Ascending aorta (tissue), 2 donors: Measurements from ENCODE around the gene CSRNP3. TPM values are rescaled to one million over a fixed set of nuclear protein-coding genes. Genes with fewer than 3 reads are reported as not detected.

Source experiments
- DNase-seq, 2 donors: peaks; one replicate each; pipeline ENCODE4 v3.0.0-alpha.2; 2019; ENCODE audit warnings: low spot score in 2 of 2
- H3K27ac ChIP-seq, 2 donors: fragments of 200-600 bp; sonication (generic); one replicate each; pipeline ENCODE4 v1.5.1; 2016 to 2017; ENCODE audit warnings: mild to moderate bottlenecking in 1 of 2
- H3K27me3 ChIP-seq: fragments of 200-600 bp; sonication (generic); one replicate; pipeline ENCODE4 v1.5.1; 2017
- H3K36me3 ChIP-seq, 2 donors: fragments of 200-600 bp; sonication (generic); one replicate each; pipeline ENCODE4 v1.5.1; 2016
- H3K4me1 ChIP-seq, 2 donors: fragments of 200-600 bp; sonication (generic); one replicate each; pipeline ENCODE4 v1.5.1; 2016 to 2017; ENCODE audit warnings: mild to moderate bottlenecking in 1 of 2
- H3K4me3 ChIP-seq, 2 donors: fragments of 200-600 bp; sonication (generic); one replicate each; pipeline ENCODE4 v1.5.1; 2016 to 2017; ENCODE audit warnings: mild to moderate bottlenecking in 1 of 2
- H3K9me3 ChIP-seq, 2 donors: fragments of 200-600 bp; sonication (generic); one replicate each; pipeline ENCODE4 v1.5.1; 2016
- CTCF ChIP-seq, 3 experiments: fragments of 200-600 bp in 2 of 3; fragments of 450-650 bp in 1 of 3; sonication (generic) in 2 of 3; IDR thresholded peaks; one replicate each; pipeline ENCODE4 v1.5.1; 2016 to 2019; ENCODE audit warnings: antibody characterized with exemption in 3 of 3, mild to moderate bottlenecking in 1 of 3, moderate library complexity in 1 of 3
- intact Hi-C: fragments of 100-400 bp; cut with DNase I; formaldehyde crosslinking; loops from one replicate; pipeline ENCODE4 v1.15.1; 2023
- total RNA-seq: library from RNA; depleted of rRNA; stranded (reverse); fragments of >200 nt; gene quantifications from one replicate; pipeline ENCODE4 v1.1.0, GENCODE V29; 2016

Gene CSRNP3
- total RNA-seq, 1 donor from 2014 or later, result 2.8 TPM

GRCh38 chr2:165528691-165529090 lies 59.2 kb downstream of the CSRNP3 start:
- intact Hi-C loops, result no loop called here
- no peak for TF ChIP-seq CTCF (IDR thresholded peaks at IDR 0.05)

GRCh38 chr2:165529130-165529529 lies 59.6 kb downstream of the CSRNP3 start:
- peaks cover 0 to 5% of the 10 kb centered on the region in 2 donors for H3K9me3 ChIP-seq
- DNase-seq, result no peak

More at GRCh38 chr2:165528691-165529090, 59.2 kb downstream of the CSRNP3 start:
- Histone ChIP-seq H3K4me3 (no peak overlapping the region), H3K27me3 (no peaks in the 10 kb centered on the region), H3K4me1 (no peaks in the 10 kb centered on the region), H3K9me3 (peaks cover 0 to 5% of the 10 kb centered on the region in 2 donors), H3K36me3 (no peaks in the 10 kb centered on the region), H3K27ac (no peak overlapping the region)
- no peak for DNase-seq

GRCh38 chr2:165533331-165533730 lies 63.8 kb downstream of the CSRNP3 start:
- Histone ChIP-seq H3K9me3 (peaks cover 0 to 5% of the 10 kb centered on the region in 2 donors), H3K27ac (no peak overlapping the region), H3K4me3 (no peak overlapping the region), H3K27me3 (no peaks in the 10 kb centered on the region), H3K4me1 (no peaks in the 10 kb centered on the region), H3K36me3 (no peaks in the 10 kb centered on the region)
- intact Hi-C loops, result no loop called here
- DNase-seq, result no peak
- TF ChIP-seq CTCF (IDR thresholded peaks at IDR 0.05), result no peak

More at GRCh38 chr2:165529130-165529529, 59.6 kb downstream of the CSRNP3 start:
- Histone ChIP-seq H3K27me3 (no peaks in the 10 kb centered on the region), H3K36me3 (no peaks in the 10 kb centered on the region), H3K27ac (no peak overlapping the region), H3K4me3 (no peak overlapping the region), H3K4me1 (no peaks in the 10 kb centered on the region)
- intact Hi-C loops, result no loop called here
- no peak for TF ChIP-seq CTCF (IDR thresholded peaks at IDR 0.05)

- intact Hi-C loops, result no loop called here
- H3K9me3 ChIP-seq, result no peaks in the 10 kb centered on the region
- TF ChIP-seq CTCF (IDR thresholded peaks at IDR 0.05), result no peak
- no peaks in the 10 kb centered on the region for H3K4me1 ChIP-seq
- H3K36me3 ChIP-seq, result no peaks in the 10 kb centered on the region
- H3K27ac ChIP-seq, result no peak overlapping the region
- no peak overlapping the region for H3K4me3 ChIP-seq
- H3K27me3 ChIP-seq, result no peaks in the 10 kb centered on the region
- DNase-seq, result no peak
Observed at GRCh38 chr2:165535471-165535870, 66.0 kb downstream of the CSRNP3 start.

- DNase-seq, result no peak
- H3K36me3 ChIP-seq, result no peaks in the 10 kb centered on the region
- intact Hi-C loops, result no loop called here
Observed at GRCh38 chr2:165536851-165537499, 67.5 kb downstream of the CSRNP3 start.

More at GRCh38 chr2:165536851-165537499, 67.5 kb downstream of the CSRNP3 start:
- Histone ChIP-seq H3K9me3 (no peaks in the 10 kb centered on the region), H3K4me3 (no peak overlapping the region), H3K4me1 (no peaks in the 10 kb centered on the region), H3K27ac (no peak overlapping the region), H3K27me3 (no peaks in the 10 kb centered on the region)
- no peak for TF ChIP-seq CTCF (IDR thresholded peaks at IDR 0.05)
